GM19397 (cell line): ENCODE results near the gene TGFBR2.

Experiments used
- ATAC-seq: cut with Tn5 transposase; IDR thresholded peaks from one replicate; pipeline ENCODE4 v1.9.1; 2021; ENCODE audit warnings: mild to moderate bottlenecking, moderate library complexity; ENCODE audit not compliant: unreplicated experiment

Gene TGFBR2

DNA sequence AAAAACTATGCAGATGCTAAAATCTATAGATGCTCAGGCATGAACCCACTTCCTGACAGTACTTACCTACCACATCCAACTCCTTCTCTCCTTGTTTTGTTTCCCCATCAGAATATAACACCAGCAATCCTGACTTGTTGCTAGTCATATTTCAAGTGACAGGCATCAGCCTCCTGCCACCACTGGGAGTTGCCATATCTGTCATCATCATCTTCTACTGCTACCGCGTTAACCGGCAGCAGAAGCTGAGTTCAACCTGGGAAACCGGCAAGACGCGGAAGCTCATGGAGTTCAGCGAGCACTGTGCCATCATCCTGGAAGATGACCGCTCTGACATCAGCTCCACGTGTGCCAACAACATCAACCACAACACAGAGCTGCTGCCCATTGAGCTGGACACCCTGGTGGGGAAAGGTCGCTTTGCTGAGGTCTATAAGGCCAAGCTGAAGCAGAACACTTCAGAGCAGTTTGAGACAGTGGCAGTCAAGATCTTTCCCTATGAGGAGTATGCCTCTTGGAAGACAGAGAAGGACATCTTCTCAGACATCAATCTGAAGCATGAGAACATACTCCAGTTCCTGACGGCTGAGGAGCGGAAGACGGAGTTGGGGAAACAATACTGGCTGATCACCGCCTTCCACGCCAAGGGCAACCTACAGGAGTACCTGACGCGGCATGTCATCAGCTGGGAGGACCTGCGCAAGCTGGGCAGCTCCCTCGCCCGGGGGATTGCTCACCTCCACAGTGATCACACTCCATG lies 65.3 kb downstream of the TGFBR2 start:
- no peak for ATAC-seq

GRCh38 chr3:30672287-30672735 lies 65.9 kb downstream of the TGFBR2 start:
- ATAC-seq = no peak

- no peak for ATAC-seq
Measured at GRCh38 chr3:30672959-30673358, 66.6 kb downstream of the TGFBR2 start.

DNA sequence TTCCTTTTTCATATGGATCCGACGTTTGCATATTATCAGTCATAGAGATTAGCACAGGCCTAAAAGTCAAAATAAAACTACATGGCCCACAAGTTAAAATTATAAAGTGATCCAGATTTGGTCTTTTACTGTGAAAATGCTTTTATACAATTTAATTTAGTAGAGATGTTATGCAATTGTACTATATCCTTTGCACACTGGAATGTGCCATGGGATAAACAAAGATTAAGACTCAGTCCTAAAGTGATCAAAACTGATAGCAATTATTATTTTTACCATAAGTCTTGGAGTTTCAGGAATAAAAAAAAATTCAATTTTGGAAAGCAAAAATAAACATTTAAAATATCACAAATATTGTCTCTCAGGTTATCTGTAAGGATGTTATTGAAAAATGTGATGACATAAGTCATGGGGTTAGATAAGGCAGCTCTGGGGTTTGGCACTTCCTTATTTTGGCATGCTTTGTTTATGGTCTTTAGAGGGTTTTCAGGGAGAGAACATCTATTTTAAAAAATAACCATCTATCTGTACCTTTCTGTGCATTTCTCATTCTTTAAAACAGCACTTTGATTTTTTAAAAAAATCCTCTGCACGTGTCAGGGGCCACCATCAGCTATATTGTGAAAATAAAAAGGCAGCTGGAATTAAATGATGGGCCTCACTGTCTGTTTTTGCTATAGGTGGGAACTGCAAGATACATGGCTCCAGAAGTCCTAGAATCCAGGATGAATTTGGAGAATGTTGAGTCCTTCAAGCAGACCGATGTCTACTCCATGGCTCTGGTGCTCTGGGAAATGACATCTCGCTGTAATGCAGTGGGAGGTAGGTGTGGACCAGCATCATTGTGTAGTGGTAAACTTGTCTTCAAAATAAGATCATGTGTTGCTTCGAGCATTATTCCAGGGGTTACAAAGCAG lies 67.3 kb downstream of the TGFBR2 start:
- ATAC-seq = no peak

DNA sequence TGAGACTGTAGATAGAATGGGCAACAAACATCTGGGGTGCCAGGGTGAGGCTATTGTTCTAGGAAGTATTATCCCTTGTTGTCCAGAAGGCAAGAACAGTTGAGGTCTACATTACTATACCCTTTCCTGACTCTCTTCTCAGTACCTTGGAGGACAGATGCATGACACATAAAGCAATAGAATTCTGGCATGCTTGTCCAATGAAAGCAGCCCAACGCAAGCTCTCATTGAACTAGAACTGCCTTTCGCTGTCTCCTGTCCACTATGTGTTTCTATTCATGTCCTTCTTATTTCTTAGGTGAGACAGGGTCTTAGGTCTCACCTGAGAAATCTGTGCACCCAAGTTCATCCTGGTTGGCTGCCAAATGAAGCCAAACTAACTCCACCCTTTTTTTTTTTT lies 68.6 kb downstream of the TGFBR2 start:
- ATAC-seq = no peak

GRCh38 chr3:30675774-30676173 lies 69.4 kb downstream of the TGFBR2 start:
- ATAC-seq = no peak

- no peak for ATAC-seq
Measured at GRCh38 chr3:30676424-30677346, 70.3 kb downstream of the TGFBR2 start.

- no peak for ATAC-seq
Measured at GRCh38 chr3:30677347-30677685, 70.9 kb downstream of the TGFBR2 start.

DNA sequence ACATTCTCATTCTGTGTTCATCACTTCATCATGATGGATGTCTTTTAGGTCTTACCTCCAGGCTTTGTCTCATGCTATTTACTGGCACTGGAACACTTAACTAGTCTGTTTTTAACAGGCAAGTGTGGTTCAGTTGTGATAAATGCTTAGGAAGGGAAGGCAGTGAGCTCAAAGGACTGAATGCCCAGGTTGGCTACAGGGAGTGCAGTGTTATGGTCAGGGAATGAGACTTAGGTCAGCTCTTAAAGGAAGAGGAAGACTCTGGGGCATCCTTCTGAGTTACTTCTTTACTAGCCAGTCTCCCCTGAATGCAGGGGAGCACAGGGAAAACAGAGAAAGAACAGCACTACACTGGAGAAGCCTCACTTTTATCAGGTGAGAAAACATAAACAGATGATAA lies 72.6 kb downstream of the TGFBR2 start:
- ATAC-seq = no peak

DNA sequence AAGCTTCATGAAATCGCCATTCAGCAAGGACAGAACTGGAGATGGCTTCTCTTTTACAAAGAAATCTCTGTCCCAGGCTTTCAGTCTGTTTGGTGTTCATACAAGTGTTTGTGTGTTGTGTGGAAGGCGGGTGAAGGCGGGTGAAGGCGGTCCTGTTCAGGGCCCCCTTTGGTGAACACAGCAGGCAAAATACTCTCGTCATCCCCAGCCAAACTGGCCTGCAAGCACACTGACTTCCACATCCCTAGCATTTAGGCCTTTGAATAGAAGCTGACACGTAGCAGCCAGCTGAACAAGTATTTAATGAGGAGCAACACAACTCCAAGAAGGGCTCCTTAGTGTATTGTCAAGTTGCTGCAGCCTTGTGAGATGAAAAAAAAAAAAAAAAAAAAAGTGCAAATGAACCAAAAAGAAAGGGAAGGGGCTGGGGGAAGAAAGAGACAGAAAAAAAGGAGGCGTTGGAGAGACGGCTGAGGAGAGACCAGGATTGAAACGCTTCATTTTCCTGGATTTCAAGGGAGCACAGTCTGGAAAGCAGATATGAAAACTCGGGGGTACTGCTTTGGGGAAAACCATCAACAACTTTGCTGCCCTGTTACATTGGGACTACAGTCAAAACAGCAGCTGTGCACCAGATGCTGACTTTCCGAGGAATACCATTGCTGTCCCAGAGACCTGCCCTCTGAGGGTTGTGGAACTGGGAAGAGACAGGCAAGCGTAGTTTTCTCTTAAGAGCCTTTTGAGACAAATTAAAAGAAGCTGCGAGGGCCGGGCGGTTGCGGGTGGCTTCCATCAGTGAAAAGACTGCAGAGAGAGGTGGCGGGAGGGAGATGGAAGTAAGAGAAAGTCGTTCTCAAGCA lies 74.6 kb downstream of the TGFBR2 start:
- no peak for ATAC-seq

DNA sequence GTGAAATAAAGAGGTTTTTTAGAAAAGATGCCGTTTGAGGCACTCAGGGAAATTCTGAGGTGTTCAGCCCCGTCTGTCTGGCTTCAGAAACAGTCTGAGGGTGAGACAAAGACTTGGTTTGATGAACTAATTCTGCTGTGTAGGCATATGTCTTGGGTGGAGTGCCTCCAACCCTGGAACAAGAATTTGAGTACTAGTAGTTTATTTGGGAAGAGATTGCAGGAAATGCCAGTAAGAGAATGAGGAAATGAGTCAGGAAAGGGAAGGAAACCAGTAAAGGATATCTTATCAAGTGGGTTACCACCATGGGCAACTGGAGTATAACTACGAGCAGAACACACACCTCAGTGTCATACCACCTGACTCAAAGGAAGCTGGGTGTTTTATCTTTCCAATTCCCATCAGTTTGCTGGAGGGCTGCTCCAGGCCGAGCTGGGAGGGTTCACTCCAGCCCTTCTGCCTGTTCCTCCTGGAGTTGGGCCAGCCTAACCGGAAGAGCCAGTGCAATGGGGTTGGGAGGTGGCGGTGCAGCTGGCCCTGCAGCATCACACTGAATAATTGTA lies 75.3 kb downstream of the TGFBR2 start:
- no peak for ATAC-seq

GRCh38 chr3:30682434-30683155 lies 76.2 kb downstream of the TGFBR2 start:
- no peak for ATAC-seq

DNA sequence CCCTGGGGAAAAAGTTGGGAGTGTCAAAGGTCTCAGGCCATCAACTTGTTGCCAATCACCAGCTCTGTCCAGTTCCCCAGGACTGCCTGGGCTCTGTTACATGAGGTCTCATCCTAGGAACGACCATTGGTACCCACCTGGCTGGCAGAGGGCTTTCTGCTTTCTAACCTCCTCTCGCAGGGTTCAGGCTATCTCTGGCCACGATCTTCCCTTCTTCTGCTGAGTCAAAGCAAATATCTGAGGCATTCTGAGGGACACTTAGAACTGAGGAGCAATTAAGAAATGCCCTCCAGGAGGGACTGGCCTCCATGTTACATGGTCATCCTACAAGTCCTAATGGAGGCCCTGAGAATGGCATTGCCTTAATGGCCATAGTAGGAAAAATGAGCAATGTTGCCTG lies 77.4 kb downstream of the TGFBR2 start:
- no peak for ATAC-seq

GRCh38 chr3:30684356-30684755 lies 78.0 kb downstream of the TGFBR2 start:
- no peak for ATAC-seq

GRCh38 chr3:30685267-30685667 lies 78.9 kb downstream of the TGFBR2 start:
- no peak for ATAC-seq

DNA sequence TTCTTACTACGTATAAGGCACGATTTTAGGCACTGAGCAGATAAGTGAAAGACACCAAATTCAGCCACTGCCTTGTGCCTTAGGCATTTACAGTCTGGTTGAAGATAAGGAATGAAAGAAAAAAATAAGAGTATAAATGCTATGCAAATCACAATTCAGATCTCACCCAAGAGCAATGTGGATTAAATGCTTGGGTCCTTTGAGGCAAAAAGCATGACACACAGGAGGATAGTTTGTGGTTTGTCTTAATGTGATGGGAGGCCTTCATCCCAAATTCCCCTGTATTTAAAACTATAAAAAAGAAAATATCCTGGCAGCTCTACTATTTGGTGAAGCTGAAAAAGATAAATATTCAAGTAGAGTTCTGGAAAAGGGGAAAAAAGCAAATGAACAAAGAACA lies 79.8 kb downstream of the TGFBR2 start:
- no peak for ATAC-seq

DNA sequence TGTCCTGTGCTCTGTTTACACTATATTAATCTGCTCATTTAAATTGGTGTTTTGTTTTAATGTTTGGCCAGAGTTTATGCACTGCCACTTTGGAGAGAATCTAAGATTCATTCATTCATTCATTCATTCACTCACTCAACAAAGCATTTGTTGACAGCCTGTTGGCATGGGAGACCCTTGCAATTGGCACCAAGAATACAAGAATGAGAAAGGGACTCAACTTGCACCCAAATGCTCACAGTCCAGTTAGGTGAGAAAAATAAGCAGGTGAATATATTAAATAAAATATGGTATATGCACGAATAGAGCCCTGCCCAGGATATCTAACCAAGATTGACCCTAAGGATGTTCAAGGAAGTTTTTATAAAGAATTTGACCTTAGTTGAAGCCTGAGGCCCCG lies 80.4 kb downstream of the TGFBR2 start:
- ATAC-seq = no peak

DNA sequence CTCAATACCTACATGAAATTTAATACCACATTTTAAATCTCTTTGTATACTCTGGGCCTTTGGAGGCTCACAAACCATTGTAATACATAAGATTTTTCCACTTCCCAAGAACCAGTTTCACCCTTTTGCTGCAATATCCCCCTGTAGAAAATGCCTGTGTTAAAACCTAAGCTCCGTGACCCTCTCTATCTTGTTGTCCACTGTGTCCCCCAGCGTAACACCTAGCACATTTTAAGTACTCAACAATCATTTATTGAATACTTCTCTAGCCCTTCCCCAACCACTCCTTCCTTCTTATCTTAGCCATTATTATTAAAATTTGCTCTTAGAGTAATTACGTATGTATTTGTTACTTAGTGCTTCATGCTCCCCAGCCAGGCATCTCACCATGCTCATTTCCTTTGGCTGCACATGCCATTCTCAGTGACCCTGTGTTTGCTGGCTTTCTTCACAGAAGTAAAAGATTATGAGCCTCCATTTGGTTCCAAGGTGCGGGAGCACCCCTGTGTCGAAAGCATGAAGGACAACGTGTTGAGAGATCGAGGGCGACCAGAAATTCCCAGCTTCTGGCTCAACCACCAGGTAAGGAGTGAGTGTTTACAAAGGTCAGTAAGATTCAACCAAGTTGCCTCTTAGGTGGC lies 81.6 kb downstream of the TGFBR2 start:
- ATAC-seq = no peak
